Endothelial cell of umbilical vein (primary cell): Measurements from ENCODE around the gene AKAP6. TPM values are rescaled to one million over a fixed set of nuclear protein-coding genes. Genes with fewer than 3 reads are reported as not detected.

Experiments used
- BruUV-seq: library from RNA; stranded (reverse); fragments of 400-500 nt; replicated peaks from 2 replicates; lab custom pipeline; 2021; lab: Mats Ljungman, UMichigan
- CTCF ChIA-PET: fragments of 300-600, 350-600 bp; sonication (Branson Sonifier 250); formaldehyde crosslinking; loops from one replicate; lab custom pipeline; 2021; ENCODE audit warnings: antibody characterized with exemption, inconsistent platforms; lab: Charles Lee
- POLR2A ChIA-PET: fragments of 300-600, 350-600 bp; sonication (Branson Sonifier 250); formaldehyde crosslinking; loops from one replicate; lab custom pipeline; 2021; ENCODE audit warnings: antibody characterized with exemption, inconsistent platforms; lab: Charles Lee
- DNase-seq: peaks from one replicate; pipeline ENCODE4 v3.0.0-alpha.2; 2011; ENCODE audit warnings: low read depth, low spot score
- FAIRE-seq: peaks from 2 replicates; lab custom pipeline; 2011; peaks lifted over from hg19 to GRCh38; lab: Jason Lieb, UNC
- H2AFZ ChIP-seq: 2 replicates; pipeline ENCODE4 v1.6.0; 2012; ENCODE audit warnings: low read depth, low read length, control low read depth, inconsistent platforms
- H3K27ac ChIP-seq: 2 replicates; pipeline ENCODE4 v1.5.1; 2011; ENCODE audit warnings: low read depth, mild to moderate bottlenecking, control low read depth, low read length, moderate library complexity; ENCODE audit not compliant: insufficient read depth
- H3K27me3 ChIP-seq, 2 experiments: 2 replicates each; pipeline versions ENCODE4 v1.6.0 to v1.6.1; 2011; ENCODE audit warnings: low read length in 2 of 2, mixed read lengths in 1 of 2; ENCODE audit not compliant: control insufficient read depth in 2 of 2, insufficient read depth in 2 of 2
- H3K36me3 ChIP-seq, 2 experiments: 2 replicates in 1 of 2; 3 replicates in 1 of 2; pipeline ENCODE4 v1.5.1; 2011; ENCODE audit warnings: low read length in 2 of 2, mild to moderate bottlenecking in 1 of 2, moderate library complexity in 1 of 2; ENCODE audit not compliant: control insufficient read depth in 2 of 2, insufficient read depth in 2 of 2; ENCODE audit errors: extremely low read depth in 1 of 2
- H3K4me1 ChIP-seq: 3 replicates; pipeline ENCODE4 v1.5.1; 2011; ENCODE audit warnings: mild to moderate bottlenecking, low read length; ENCODE audit not compliant: control insufficient read depth, insufficient read depth; ENCODE audit errors: extremely low read depth
- H3K4me2 ChIP-seq: 2 replicates; pipeline ENCODE4 v1.6.1; 2011; ENCODE audit warnings: low read length, control low read depth, mixed read lengths; ENCODE audit not compliant: insufficient read depth
- H3K4me3 ChIP-seq, 3 experiments: fragments of 200-600 bp in 1 of 3; sonication (generic), shearing (Covaris generic) in 1 of 3; replicated peaks in 1 of 3; 2 replicates each; pipeline ENCODE4 v1.5.1; 2011 to 2016; ENCODE audit warnings: control low read depth in 3 of 3, low read length in 3 of 3, mild to moderate bottlenecking in 2 of 3, inconsistent platforms in 1 of 3, low read depth in 1 of 3, moderate library complexity in 1 of 3; ENCODE audit not compliant: insufficient read depth in 1 of 3
- H3K79me2 ChIP-seq: 2 replicates; pipeline ENCODE4 v1.6.0; 2012; ENCODE audit warnings: low read length, inconsistent platforms; ENCODE audit not compliant: control insufficient read depth, insufficient read depth
- H3K9ac ChIP-seq: replicated peaks from 2 replicates; pipeline ENCODE3; 2011; ENCODE audit warnings: low read length, control low read depth; ENCODE audit not compliant: insufficient read depth; ENCODE audit errors: extremely low read depth
- H3K9me1 ChIP-seq: replicated peaks from 3 replicates; pipeline ENCODE4 v1.6.0; 2011; ENCODE audit warnings: mild to moderate bottlenecking, low read length; ENCODE audit not compliant: control insufficient read depth, insufficient read depth; ENCODE audit errors: extremely low read depth
- H3K9me3 ChIP-seq: replicated peaks from 2 replicates; pipeline ENCODE4 v1.5.1; 2012; ENCODE audit warnings: low read length, inconsistent platforms; ENCODE audit not compliant: control insufficient read depth, insufficient read depth
- H4K20me1 ChIP-seq: replicated peaks from 2 replicates; pipeline ENCODE3; 2011; ENCODE audit warnings: mild to moderate bottlenecking, low read length; ENCODE audit not compliant: control insufficient read depth, insufficient read depth; ENCODE audit errors: extremely low read depth
- EZH2 ChIP-seq: IDR thresholded peaks from 2 replicates; pipeline ENCODE4 v1.6.1; 2012; ENCODE audit warnings: borderline replicate concordance, low read depth, mild to moderate bottlenecking, moderate library complexity, low read length, inconsistent platforms; ENCODE audit not compliant: severe bottlenecking
- FOS ChIP-seq: IDR thresholded peaks from 2 replicates; pipeline ENCODE4 v1.6.1; 2011; ENCODE audit warnings: mild to moderate bottlenecking, low read length, moderate library complexity, borderline replicate concordance; ENCODE audit not compliant: insufficient read depth
- GATA2 ChIP-seq: IDR thresholded peaks from 2 replicates; pipeline ENCODE4 v1.7.0; 2011; ENCODE audit warnings: low read depth, mild to moderate bottlenecking, moderate library complexity, mixed read lengths, low read length; ENCODE audit not compliant: insufficient read length, insufficient read depth
- JUN ChIP-seq: IDR thresholded peaks from 2 replicates; pipeline ENCODE4 v1.6.1; 2011; ENCODE audit warnings: borderline replicate concordance, low read depth; ENCODE audit not compliant: insufficient read length, insufficient read depth
- MAX ChIP-seq: IDR thresholded peaks from 2 replicates; pipeline ENCODE4 v1.6.1; 2011; ENCODE audit not compliant: insufficient read depth, insufficient read length
- MYC ChIP-seq: IDR thresholded peaks from one replicate; pipeline ENCODE4 v1.6.1; 2011; ENCODE audit warnings: mild to moderate bottlenecking, low read depth, low read length
- POLR2A ChIP-seq: IDR thresholded peaks from 2 replicates; pipeline ENCODE4 v1.6.1; 2012; ENCODE audit warnings: low read depth, mild to moderate bottlenecking, control low read depth, low read length
- POLR2AphosphoS5 ChIP-seq: IDR thresholded peaks from 2 replicates; pipeline ENCODE4 v1.6.1; 2012; ENCODE audit warnings: low read depth, mild to moderate bottlenecking, control low read depth, low read length, moderate library complexity; ENCODE audit not compliant: insufficient read depth
- dilution Hi-C: fragments of 300-500 bp; cut with MboI; formaldehyde crosslinking; loops from one replicate; pipeline ENCODE4 v1.15.0; 2019; ENCODE audit warnings: low sequenced_read_pairs; ENCODE audit not compliant: extremely low pct_ligation_motif_present
- intact Hi-C: fragments of 100-400 bp; cut with micrococcal nuclease; formaldehyde crosslinking; loops from one replicate; pipeline ENCODE4 v1.10.0; 2022
- polyA plus RNA-seq, 4 experiments: library from polyadenylated mRNA; depleted of rRNA in 3 of 4; stranded (reverse) in 3 of 4; unstranded in 1 of 4; fragments of >200 nt; gene quantifications; 2 replicates each; pipeline versions ENCODE4 v1.2.1 to v1.2.3, GENCODE V29; 2011 to 2012; ENCODE audit warnings: missing spikeins in 1 of 4
- total RNA-seq: library from RNA; stranded (reverse); gene quantifications from 2 replicates; pipeline ENCODE4 v1.2.3, GENCODE V29; 2021
- TF ChIP-seq, protein P1 (sequence below), 2 donors: IDR thresholded peaks; 1 replicate in 1 of 2; 2 replicates in 1 of 2; pipeline ENCODE4 v1.5.1; 2011; ENCODE audit warnings: low read length in 2 of 2, mild to moderate bottlenecking in 2 of 2, moderate library complexity in 2 of 2, control low read depth in 1 of 2, inconsistent platforms in 1 of 2, low read depth in 1 of 2; ENCODE audit not compliant: insufficient read depth in 1 of 2; ENCODE audit errors: extremely low read depth in 1 of 2

AKAP6 gene
- total and polyA plus RNA-seq, 2 donors (not counting 3 experiments of a cell fraction or from before 2014, with no cell fraction given), result 0.03 to 0.49 TPM

DNA sequence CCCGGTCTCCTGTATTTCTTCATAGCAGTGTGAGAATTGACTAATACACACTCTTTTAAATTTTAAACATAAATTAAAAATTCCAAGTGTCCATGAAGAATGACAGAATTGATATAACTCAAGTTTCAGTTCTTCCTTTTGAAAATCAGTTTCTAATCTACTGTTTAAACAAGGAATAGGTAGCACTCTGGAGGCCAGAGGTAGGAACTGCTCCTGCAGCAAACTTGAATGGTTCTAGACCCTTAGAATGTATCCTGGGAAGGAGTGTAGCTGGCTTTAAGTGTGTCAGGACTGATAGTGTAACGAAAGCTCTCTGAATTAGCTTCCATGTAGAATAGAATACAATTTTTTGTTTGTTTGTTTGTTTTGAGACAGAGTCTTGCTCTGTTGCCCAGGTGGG is 76.8 kb downstream of the AKAP6 start:
- ChIA-PET POLR2A (no interaction called here), CTCF (no interaction called here)
- dilution Hi-C loops (no loop called here), intact Hi-C loops (no loop called here)
- H3K9me1 ChIP-seq, result no peaks in the 10 kb centered on the region
- H3K36me3 ChIP-seq, result no peaks in the 10 kb centered on the region
- no peaks in the 10 kb centered on the region for H3K4me1 ChIP-seq
- no peak overlapping the region for H3K4me2 ChIP-seq
- H3K27me3 ChIP-seq, result no peaks in the 10 kb centered on the region
- no peak overlapping the region for H3K27ac ChIP-seq
- H4K20me1 ChIP-seq, result no peaks in the 10 kb centered on the region
- BruUV-seq, result no TSS peak
- no peak overlapping the region for H2AFZ ChIP-seq
- H3K9me3 ChIP-seq, result no peaks in the 10 kb centered on the region
- no peak for FAIRE-seq
- TF ChIP-seq POLR2A, result no peak
- no peak for TF ChIP-seq JUN
- no peak for TF ChIP-seq MYC
- TF ChIP-seq EZH2, result no peak
- no peak for TF ChIP-seq POLR2AphosphoS5
- TF ChIP-seq FOS, result no peak
- no peak for TF ChIP-seq MAX
- TF ChIP-seq, protein P1, sequence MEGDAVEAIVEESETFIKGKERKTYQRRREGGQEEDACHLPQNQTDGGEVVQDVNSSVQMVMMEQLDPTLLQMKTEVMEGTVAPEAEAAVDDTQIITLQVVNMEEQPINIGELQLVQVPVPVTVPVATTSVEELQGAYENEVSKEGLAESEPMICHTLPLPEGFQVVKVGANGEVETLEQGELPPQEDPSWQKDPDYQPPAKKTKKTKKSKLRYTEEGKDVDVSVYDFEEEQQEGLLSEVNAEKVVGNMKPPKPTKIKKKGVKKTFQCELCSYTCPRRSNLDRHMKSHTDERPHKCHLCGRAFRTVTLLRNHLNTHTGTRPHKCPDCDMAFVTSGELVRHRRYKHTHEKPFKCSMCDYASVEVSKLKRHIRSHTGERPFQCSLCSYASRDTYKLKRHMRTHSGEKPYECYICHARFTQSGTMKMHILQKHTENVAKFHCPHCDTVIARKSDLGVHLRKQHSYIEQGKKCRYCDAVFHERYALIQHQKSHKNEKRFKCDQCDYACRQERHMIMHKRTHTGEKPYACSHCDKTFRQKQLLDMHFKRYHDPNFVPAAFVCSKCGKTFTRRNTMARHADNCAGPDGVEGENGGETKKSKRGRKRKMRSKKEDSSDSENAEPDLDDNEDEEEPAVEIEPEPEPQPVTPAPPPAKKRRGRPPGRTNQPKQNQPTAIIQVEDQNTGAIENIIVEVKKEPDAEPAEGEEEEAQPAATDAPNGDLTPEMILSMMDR (IDR thresholded peaks at IDR 0.05; ENCODE audit: extremely low read depth in 1 of 2, insufficient read depth in 1 of 2, low read depth in 1 of 2, low read length in 2 of 2), result no peak
- TF ChIP-seq GATA2, result no peak
- H3K4me3 ChIP-seq, result no peak overlapping the region
- DNase-seq, result no peak
- H3K9ac ChIP-seq, result no peak overlapping the region
- no peaks in the 10 kb centered on the region for H3K79me2 ChIP-seq
